Body of pancreas (tissue), 4 donors: ENCODE data around the gene UFSP2.
A peak's percentile ranks its signal among the peaks of the same experiment; 100 is the strongest.

Experiments
- POLR2A ChIP-seq, 3 donors: fragments of 450-650 bp; IDR thresholded peaks; one replicate each; pipeline ENCODE4 v1.6.1; 2016; ENCODE audit warnings: antibody characterized with exemption in 3 of 3, mild to moderate bottlenecking in 2 of 3
- TF ChIP-seq, protein P1 (sequence below), 7 experiments: fragments of 450-650 bp in 4 of 7; fragments of 200-600 bp in 3 of 7; sonication (generic) in 3 of 7; IDR thresholded peaks; one replicate each; pipeline ENCODE4 v1.5.1; 2016 to 2019; ENCODE audit warnings: antibody characterized with exemption in 7 of 7

- TF ChIP-seq POLR2A (IDR thresholded peaks at IDR 0.05), result peak in 2 of 3 donors; percentile 24 to 51
- TF ChIP-seq, protein P1, sequence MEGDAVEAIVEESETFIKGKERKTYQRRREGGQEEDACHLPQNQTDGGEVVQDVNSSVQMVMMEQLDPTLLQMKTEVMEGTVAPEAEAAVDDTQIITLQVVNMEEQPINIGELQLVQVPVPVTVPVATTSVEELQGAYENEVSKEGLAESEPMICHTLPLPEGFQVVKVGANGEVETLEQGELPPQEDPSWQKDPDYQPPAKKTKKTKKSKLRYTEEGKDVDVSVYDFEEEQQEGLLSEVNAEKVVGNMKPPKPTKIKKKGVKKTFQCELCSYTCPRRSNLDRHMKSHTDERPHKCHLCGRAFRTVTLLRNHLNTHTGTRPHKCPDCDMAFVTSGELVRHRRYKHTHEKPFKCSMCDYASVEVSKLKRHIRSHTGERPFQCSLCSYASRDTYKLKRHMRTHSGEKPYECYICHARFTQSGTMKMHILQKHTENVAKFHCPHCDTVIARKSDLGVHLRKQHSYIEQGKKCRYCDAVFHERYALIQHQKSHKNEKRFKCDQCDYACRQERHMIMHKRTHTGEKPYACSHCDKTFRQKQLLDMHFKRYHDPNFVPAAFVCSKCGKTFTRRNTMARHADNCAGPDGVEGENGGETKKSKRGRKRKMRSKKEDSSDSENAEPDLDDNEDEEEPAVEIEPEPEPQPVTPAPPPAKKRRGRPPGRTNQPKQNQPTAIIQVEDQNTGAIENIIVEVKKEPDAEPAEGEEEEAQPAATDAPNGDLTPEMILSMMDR (IDR thresholded peaks at IDR 0.05), result no peak
Observed at GRCh38 chr4:185379326-185380295, 46.2 kb downstream of the UFSP2 start.
